Body of pancreas (tissue), 4 donors: Measurements from ENCODE around the gene NPHP1.
"Not testable (repeated sequence)": the region's sequence is repeated elsewhere in the genome, so short reads cannot be mapped to it uniquely, and the experiment has no call there.

Experiments used
- CTCF ChIP-seq, 7 experiments: fragments of 450-650 bp in 4 of 7; fragments of 200-600 bp in 3 of 7; sonication (generic) in 3 of 7; IDR thresholded peaks; one replicate each; pipeline ENCODE4 v1.5.1; 2016 to 2019; ENCODE audit warnings: antibody characterized with exemption in 7 of 7
- POLR2A ChIP-seq, 3 donors: fragments of 450-650 bp; IDR thresholded peaks; one replicate each; pipeline ENCODE4 v1.6.1; 2016; ENCODE audit warnings: antibody characterized with exemption in 3 of 3, mild to moderate bottlenecking in 2 of 3

DNA sequence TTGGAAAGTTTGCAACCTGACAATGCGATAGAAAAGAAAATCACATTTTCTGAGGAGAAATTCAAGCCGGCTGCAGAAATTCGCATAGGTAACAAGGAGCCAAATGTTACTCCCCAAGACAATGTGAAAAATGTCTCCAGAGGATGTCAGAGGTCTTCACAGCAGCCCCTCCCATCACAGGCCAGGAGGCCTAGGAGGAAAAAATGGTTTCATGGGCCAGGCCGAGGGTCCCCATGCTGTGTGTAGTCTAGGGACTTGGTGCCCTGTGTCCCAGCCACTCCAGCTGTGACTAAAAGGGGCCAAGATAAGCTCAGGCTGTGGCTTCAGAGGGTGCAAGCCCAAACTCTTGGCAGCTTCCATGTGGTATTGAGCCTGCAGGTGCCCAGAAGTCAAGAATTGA, 50.0 kb downstream of the NPHP1 start:
- not testable (repeated sequence) for TF ChIP-seq POLR2A, CTCF (IDR thresholded peaks at IDR 0.05)
